Measurements from ENCODE around the gene ABCC1. TPM values are rescaled to one million over a fixed set of nuclear protein-coding genes. Genes with fewer than 3 reads are reported as not detected.

The ABCC1 gene
- total RNA-seq, 1 donor from 2014 or later: 29.9 TPM

DNA sequence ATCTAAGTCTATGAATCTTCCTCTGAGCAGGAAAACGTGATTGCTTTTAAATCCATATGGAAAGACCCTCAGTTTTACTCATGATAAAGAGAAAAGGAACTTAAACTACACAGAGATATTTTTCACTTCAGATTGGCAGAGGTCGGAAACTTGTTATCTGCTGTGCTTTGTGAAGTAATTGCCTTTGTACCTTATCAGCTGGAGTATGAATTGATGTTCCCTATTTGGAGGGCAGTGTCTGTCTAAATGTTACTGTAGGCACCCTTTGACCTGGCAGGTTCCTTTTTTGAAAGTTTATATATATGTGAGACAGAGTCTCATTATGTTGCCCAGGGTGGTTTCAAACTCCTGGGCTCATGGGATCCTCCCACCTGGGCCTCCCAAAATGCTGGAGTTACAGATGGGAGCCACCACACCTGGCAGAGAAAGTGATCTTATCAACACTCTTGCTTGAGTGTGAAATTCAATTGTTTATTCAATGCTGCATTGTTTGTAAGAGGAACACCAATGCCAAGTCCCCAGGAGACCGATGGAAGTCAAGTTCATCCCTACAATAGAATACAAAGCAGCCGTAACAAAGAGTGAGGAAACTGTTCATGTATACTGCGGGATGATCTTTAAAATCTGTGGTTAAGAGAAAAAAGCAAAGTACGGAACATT, 52.3 kb downstream of the ABCC1 start:
- TF ChIP-seq CTCF (IDR thresholded peaks at IDR 0.05; ENCODE audit: partially characterized antibody, unreplicated experiment): no peak
- no peak for DNase-seq
- Mint-ChIP-seq H3K27me3 (ENCODE audit: unreplicated experiment) (peaks cover 2% of the 10 kb centered on the region), H3K9me3 (ENCODE audit: unreplicated experiment) (peaks cover 1% of the 10 kb centered on the region), H3K4me3 (ENCODE audit: unreplicated experiment) (no peak overlapping the region), H3K4me1 (ENCODE audit: low read depth, unreplicated experiment) (peaks cover 3% of the 10 kb centered on the region), H3K27ac (ENCODE audit: unreplicated experiment) (no peak overlapping the region), H3K36me3 (ENCODE audit: unreplicated experiment) (no peaks in the 10 kb centered on the region)

- H3K4me3 Mint-ChIP-seq (ENCODE audit: unreplicated experiment): no peak overlapping the region
- H3K9me3 Mint-ChIP-seq (ENCODE audit: unreplicated experiment): no peaks in the 10 kb centered on the region
- DNase-seq: no peak
- H3K4me1 Mint-ChIP-seq (ENCODE audit: low read depth, unreplicated experiment): peaks cover 3% of the 10 kb centered on the region
- TF ChIP-seq CTCF (IDR thresholded peaks at IDR 0.05; ENCODE audit: partially characterized antibody, unreplicated experiment): no peak
- H3K36me3 Mint-ChIP-seq (ENCODE audit: unreplicated experiment): no peaks in the 10 kb centered on the region
- no peak overlapping the region for H3K27ac Mint-ChIP-seq (ENCODE audit: unreplicated experiment)
- H3K27me3 Mint-ChIP-seq (ENCODE audit: unreplicated experiment): peaks cover 4% of the 10 kb centered on the region
Observed at GRCh38 chr16:16003719-16004313, 54.4 kb downstream of the ABCC1 start.

GRCh38 chr16:16004314-16004749, 54.9 kb downstream of the ABCC1 start:
- no peak for DNase-seq
- H3K27ac Mint-ChIP-seq (ENCODE audit: unreplicated experiment): no peak overlapping the region
- H3K36me3 Mint-ChIP-seq (ENCODE audit: unreplicated experiment): no peaks in the 10 kb centered on the region
- H3K27me3 Mint-ChIP-seq (ENCODE audit: unreplicated experiment): peaks cover 4% of the 10 kb centered on the region
- H3K4me1 Mint-ChIP-seq (ENCODE audit: low read depth, unreplicated experiment): peaks cover 3% of the 10 kb centered on the region
- H3K9me3 Mint-ChIP-seq (ENCODE audit: unreplicated experiment): no peaks in the 10 kb centered on the region
- H3K4me3 Mint-ChIP-seq (ENCODE audit: unreplicated experiment): no peak overlapping the region
- TF ChIP-seq CTCF (IDR thresholded peaks at IDR 0.05; ENCODE audit: partially characterized antibody, unreplicated experiment): no peak

DNA sequence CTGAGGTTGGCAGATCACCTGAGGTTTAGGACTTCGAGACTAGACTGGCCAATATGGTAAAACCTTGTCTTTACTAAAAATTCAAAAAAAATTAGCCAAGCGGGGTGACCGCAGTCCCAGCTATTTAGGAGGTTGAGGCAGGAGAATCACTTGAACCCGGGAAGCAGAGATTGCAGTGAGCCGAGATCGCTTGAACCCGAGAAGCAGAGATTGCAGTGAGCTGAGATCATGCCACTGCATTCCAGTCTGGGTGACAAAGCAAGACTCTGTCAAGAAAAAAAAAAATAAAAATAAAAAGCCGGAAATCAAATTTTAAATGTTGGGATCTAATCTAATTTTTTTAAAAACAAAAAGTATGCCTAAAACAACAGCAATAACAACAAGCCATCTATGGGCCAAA, 56.3 kb downstream of the ABCC1 start:
- peaks cover 4% of the 10 kb centered on the region for H3K27me3 Mint-ChIP-seq (ENCODE audit: unreplicated experiment)
- DNase-seq: no peak
- no peak overlapping the region for H3K4me3 Mint-ChIP-seq (ENCODE audit: unreplicated experiment)
- H3K9me3 Mint-ChIP-seq (ENCODE audit: unreplicated experiment): peaks cover 2% of the 10 kb centered on the region
- H3K4me1 Mint-ChIP-seq (ENCODE audit: low read depth, unreplicated experiment): peaks cover 3% of the 10 kb centered on the region
- no peak overlapping the region for H3K27ac Mint-ChIP-seq (ENCODE audit: unreplicated experiment)
- no peak for TF ChIP-seq CTCF (IDR thresholded peaks at IDR 0.05; ENCODE audit: partially characterized antibody, unreplicated experiment)
- H3K36me3 Mint-ChIP-seq (ENCODE audit: unreplicated experiment): peaks cover 5% of the 10 kb centered on the region

DNA sequence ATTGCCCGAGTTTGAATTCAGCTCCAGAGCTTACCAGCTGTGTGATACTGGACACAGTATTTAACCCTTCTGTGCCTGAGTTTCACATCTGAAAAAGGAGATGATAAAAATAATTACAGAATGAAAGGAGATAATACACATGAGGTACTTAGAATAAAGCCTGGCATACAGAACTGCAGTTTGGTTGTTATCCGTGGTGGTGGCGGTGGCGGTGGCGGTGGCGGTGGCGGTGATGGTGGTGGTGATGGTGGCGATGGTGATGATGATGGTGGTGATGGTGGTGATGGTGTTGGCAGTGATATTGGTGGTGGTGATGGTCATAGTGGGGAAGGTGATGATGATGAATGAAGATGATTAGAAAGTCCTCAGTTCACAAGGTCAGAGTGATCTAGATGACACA, 57.2 kb downstream of the ABCC1 start:
- Mint-ChIP-seq H3K27ac (ENCODE audit: unreplicated experiment) (no peak overlapping the region), H3K27me3 (ENCODE audit: unreplicated experiment) (peaks cover 4% of the 10 kb centered on the region), H3K4me1 (ENCODE audit: low read depth, unreplicated experiment) (peaks cover 3% of the 10 kb centered on the region), H3K4me3 (ENCODE audit: unreplicated experiment) (no peak overlapping the region), H3K9me3 (ENCODE audit: unreplicated experiment) (peaks cover 2% of the 10 kb centered on the region), H3K36me3 (ENCODE audit: unreplicated experiment) (peaks cover 5% of the 10 kb centered on the region)
- no peak for DNase-seq
- TF ChIP-seq CTCF (IDR thresholded peaks at IDR 0.05; ENCODE audit: partially characterized antibody, unreplicated experiment): no peak
